Activated CD8-positive, alpha-beta memory T cell treated with anti-CD3 and anti-CD28 coated beads, Interleukin-2, amount 50 U/mL, for 24 hours (primary cell): Measurements from ENCODE around the gene KCNH5.

Experiments
- DNase-seq: peaks from one replicate; pipeline ENCODE4 v3.0.0-alpha.2; 2020; ENCODE audit errors: extremely low read depth

KCNH5 gene

GRCh38 chr14:63045234-63045611, at the start of gene KCNH5:
TSS of gene KCNH5 (minus strand) at chr14:63045458. CDS start at chr14:63045186, 272 bp downstream.
- no peak for DNase-seq

- DNase-seq: no peak
Observed at GRCh38 chr14:63091394-63091996, 46.2 kb upstream of the KCNH5 start.

GRCh38 chr14:63088865-63089264, 43.6 kb upstream of the KCNH5 start:
- DNase-seq: no peak

GRCh38 chr14:63078569-63078968, 33.3 kb upstream of the KCNH5 start:
- no peak for DNase-seq

GRCh38 chr14:63076488-63076887, 31.2 kb upstream of the KCNH5 start:
- no peak for DNase-seq

GRCh38 chr14:63055631-63056030, 10.4 kb upstream of the KCNH5 start:
- no peak for DNase-seq

GRCh38 chr14:63051992-63052391, 6.7 kb upstream of the KCNH5 start:
- no peak for DNase-seq

GRCh38 chr14:63051301-63051700, 6.0 kb upstream of the KCNH5 start:
- no peak for DNase-seq

- no peak for DNase-seq
Observed at GRCh38 chr14:63050694-63051093, 5.4 kb upstream of the KCNH5 start.

- DNase-seq: no peak
Observed at GRCh38 chr14:63046339-63047268, 1.3 kb upstream of the KCNH5 start.

- DNase-seq: no peak
Observed at GRCh38 chr14:63045612-63046320, 508 bp upstream of the KCNH5 start.

- no peak for DNase-seq
Observed at GRCh38 chr14:63039866-63040265, 5.4 kb downstream of the KCNH5 start.

GRCh38 chr14:63032641-63033040, 12.6 kb downstream of the KCNH5 start:
- DNase-seq: no peak

- no peak for DNase-seq
Observed at GRCh38 chr14:63032076-63032475, 13.2 kb downstream of the KCNH5 start.

GRCh38 chr14:63030113-63030512, 15.1 kb downstream of the KCNH5 start:
- no peak for DNase-seq

- no peak for DNase-seq
Observed at GRCh38 chr14:63027719-63028118, 17.5 kb downstream of the KCNH5 start.

- DNase-seq: no peak
Observed at GRCh38 chr14:63026491-63026890, 18.8 kb downstream of the KCNH5 start.

GRCh38 chr14:63014621-63015020, 30.6 kb downstream of the KCNH5 start:
- no peak for DNase-seq

GRCh38 chr14:63012171-63012570, 33.1 kb downstream of the KCNH5 start:
- DNase-seq: no peak

GRCh38 chr14:63011623-63012022, 33.6 kb downstream of the KCNH5 start:
- DNase-seq: no peak

GRCh38 chr14:63009495-63009894, 35.8 kb downstream of the KCNH5 start:
- no peak for DNase-seq

- no peak for DNase-seq
Observed at GRCh38 chr14:63006531-63006930, 38.7 kb downstream of the KCNH5 start.

GRCh38 chr14:62994096-62994495, 51.2 kb downstream of the KCNH5 start:
- DNase-seq: no peak
